HepG2 (cell line): Measurements from ENCODE around the gene DDT. TPM values are rescaled to one million over a fixed set of nuclear protein-coding genes. Genes with fewer than 3 reads are reported as not detected.

ENCODE experiments used
- DBP ChIP-seq: sonication (generic); formaldehyde crosslinking; IDR thresholded peaks from 2 replicates; pipeline ENCODE4 v1.4.0; 2020; ENCODE audit warnings: missing genetic modification reagents; ENCODE audit errors: not compliant biosample characterization
- SALL1 ChIP-seq: sonication (generic); formaldehyde crosslinking; IDR thresholded peaks from 2 replicates; pipeline ENCODE4 v1.8.0; 2022; ENCODE audit warnings: mild to moderate bottlenecking, missing genetic modification reagents
- ZNF280B ChIP-seq: sonication (generic); formaldehyde crosslinking; IDR thresholded peaks from 2 replicates; pipeline ENCODE4 v1.5.0; 2020; ENCODE audit warnings: missing genetic modification reagents, mild to moderate bottlenecking, borderline replicate concordance
- polyA plus RNA-seq, 8 experiments: library from polyadenylated mRNA; depleted of rRNA in 3 of 8; stranded (reverse) in 7 of 8; unstranded in 1 of 8; fragments of >200 nt; fragmentation: Illumina TruSeq in 4 of 8; extraction: Trizol in 4 of 8; gene quantifications; 2 replicates each; pipeline versions ENCODE4 v1.2.1 to v1.2.3, GENCODE V29; 2011 to 2016; ENCODE audit warnings: low read depth in 4 of 8, missing spikeins in 1 of 8, mixed read lengths in 1 of 8; ENCODE audit not compliant: insufficient read depth in 1 of 8
- total RNA-seq, 5 experiments: library from RNA; depleted of rRNA; stranded (reverse); fragments of >200 nt; fragmentation: Illumina TruSeq; extraction: Trizol; gene quantifications; 2 replicates each; pipeline ENCODE4 v1.2.3, GENCODE V29; 2016; ENCODE audit warnings: low read depth in 1 of 5
- TF ChIP-seq, protein P1 (sequence below): sonication (generic); formaldehyde crosslinking; IDR thresholded peaks from 2 replicates; pipeline ENCODE4 v1.5.0; 2020; ENCODE audit warnings: mild to moderate bottlenecking, missing genetic modification reagents
- TF ChIP-seq, protein P2 (sequence below): sonication (generic); formaldehyde crosslinking; IDR thresholded peaks from 2 replicates; pipeline ENCODE4 v1.8.0; 2022; ENCODE audit warnings: missing genetic modification reagents, mild to moderate bottlenecking, borderline replicate concordance

The DDT gene
- total and polyA plus RNA-seq, 2 of the 13 experiments (the other 11 are each of a cell fraction or from before 2014, with no cell fraction given), result 143 to 181 TPM

GRCh38 chr22:24008022-24008283, 33.7 kb upstream of the DDT start (continued):
- TF ChIP-seq, protein P1, sequence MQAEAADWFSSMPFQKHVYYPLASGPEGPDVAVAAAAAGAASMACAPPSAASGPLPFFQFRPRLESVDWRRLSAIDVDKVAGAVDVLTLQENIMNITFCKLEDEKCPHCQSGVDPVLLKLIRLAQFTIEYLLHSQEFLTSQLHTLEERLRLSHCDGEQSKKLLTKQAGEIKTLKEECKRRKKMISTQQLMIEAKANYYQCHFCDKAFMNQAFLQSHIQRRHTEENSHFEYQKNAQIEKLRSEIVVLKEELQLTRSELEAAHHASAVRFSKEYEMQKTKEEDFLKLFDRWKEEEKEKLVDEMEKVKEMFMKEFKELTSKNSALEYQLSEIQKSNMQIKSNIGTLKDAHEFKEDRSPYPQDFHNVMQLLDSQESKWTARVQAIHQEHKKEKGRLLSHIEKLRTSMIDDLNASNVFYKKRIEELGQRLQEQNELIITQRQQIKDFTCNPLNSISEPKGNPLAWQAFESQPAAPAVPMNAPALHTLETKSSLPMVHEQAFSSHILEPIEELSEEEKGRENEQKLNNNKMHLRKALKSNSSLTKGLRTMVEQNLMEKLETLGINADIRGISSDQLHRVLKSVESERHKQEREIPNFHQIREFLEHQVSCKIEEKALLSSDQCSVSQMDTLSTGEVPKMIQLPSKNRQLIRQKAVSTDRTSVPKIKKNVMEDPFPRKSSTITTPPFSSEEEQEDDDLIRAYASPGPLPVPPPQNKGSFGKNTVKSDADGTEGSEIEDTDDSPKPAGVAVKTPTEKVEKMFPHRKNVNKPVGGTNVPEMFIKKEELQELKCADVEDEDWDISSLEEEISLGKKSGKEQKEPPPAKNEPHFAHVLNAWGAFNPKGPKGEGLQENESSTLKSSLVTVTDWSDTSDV (CRISPR knock-in tag), result 0 out of 2 replicates have a peak, but pooled peaks have one; percentile 61
- TF ChIP-seq, protein P2, sequence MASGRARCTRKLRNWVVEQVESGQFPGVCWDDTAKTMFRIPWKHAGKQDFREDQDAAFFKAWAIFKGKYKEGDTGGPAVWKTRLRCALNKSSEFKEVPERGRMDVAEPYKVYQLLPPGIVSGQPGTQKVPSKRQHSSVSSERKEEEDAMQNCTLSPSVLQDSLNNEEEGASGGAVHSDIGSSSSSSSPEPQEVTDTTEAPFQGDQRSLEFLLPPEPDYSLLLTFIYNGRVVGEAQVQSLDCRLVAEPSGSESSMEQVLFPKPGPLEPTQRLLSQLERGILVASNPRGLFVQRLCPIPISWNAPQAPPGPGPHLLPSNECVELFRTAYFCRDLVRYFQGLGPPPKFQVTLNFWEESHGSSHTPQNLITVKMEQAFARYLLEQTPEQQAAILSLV, result no peak
- TF ChIP-seq DBP (CRISPR knock-in tag) (no peak), SALL1 (0 out of 2 replicates have a peak, but pooled peaks have one; percentile 12), ZNF280B (CRISPR knock-in tag) (0 out of 2 replicates have a peak, but pooled peaks have one; percentile 41)
